Myocyte (in vitro differentiated cells): Measurements from ENCODE around the gene ADI1. TPM values are rescaled to one million over a fixed set of nuclear protein-coding genes. Genes with fewer than 3 reads are reported as not detected.

Source experiments
- DNase-seq: peaks from one replicate; pipeline ENCODE4 v3.0.0-alpha.2; 2012; ENCODE audit warnings: low read depth
- polyA plus RNA-seq: library from polyadenylated mRNA; unstranded; fragments of >200 nt; gene quantifications from one replicate; pipeline ENCODE4 v1.2.1, GENCODE V29; 2012; ENCODE audit warnings: missing spikeins
- total RNA-seq: library from RNA; depleted of rRNA; stranded (reverse); fragments of >200 nt; gene quantifications from 2 replicates; pipeline ENCODE4 v1.2.3, GENCODE V29; 2014

The ADI1 gene, protein sequence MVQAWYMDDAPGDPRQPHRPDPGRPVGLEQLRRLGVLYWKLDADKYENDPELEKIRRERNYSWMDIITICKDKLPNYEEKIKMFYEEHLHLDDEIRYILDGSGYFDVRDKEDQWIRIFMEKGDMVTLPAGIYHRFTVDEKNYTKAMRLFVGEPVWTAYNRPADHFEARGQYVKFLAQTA
- 39.9 and 44.4 TPM in 2 replicates for total RNA-seq
- polyA plus RNA-seq: 34.3 TPM

DNA sequence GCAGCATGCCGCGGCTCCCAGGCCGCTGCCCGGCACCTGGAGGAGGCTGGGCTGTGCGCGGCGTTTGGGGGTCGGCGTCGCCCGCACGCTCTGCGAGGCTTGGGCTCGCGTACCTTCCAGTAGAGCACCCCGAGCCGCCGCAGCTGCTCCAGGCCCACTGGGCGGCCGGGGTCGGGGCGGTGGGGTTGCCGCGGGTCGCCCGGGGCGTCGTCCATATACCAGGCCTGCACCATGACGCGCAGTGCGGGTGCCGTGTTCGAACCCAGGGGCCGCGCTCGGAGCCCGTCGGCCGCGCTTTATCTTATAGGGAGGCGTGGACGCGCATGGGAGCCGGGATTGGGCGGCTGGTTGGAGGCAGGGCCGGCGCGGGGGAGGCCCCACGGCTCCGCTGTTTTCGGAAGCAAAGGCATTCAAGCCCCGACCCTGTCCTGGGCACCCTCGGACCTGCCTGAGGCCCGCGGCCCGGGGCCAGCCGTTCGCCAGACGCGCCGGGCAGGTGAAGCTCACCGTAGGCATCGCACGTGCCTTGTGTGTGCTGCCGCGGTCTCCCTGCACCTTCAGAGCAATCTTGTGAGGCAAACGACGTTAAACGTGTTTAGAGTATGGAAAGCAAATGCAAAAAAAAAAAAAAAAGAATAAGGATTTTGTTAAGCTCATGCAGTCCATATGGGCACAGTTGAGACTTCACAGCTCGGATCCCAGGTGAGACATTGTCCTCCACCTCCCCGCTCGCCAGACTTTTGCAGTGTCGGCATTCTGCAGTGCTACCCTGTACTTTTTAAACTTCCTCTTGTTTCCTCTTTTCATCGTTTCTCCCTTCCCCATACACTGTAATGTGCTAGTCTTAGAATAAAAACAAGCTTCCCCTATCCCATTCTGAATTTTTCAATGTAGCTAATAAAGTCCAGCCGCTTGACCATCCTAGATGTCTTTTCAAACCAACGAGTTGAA is at the start of gene ADI1:
Gene ADI1, minus strand, starts transcription at position 277 of the 951 bp plus-strand sequence. Its CDS starts 44 bp downstream, at position 233.
- peak; percentile 74 for DNase-seq

DNA sequence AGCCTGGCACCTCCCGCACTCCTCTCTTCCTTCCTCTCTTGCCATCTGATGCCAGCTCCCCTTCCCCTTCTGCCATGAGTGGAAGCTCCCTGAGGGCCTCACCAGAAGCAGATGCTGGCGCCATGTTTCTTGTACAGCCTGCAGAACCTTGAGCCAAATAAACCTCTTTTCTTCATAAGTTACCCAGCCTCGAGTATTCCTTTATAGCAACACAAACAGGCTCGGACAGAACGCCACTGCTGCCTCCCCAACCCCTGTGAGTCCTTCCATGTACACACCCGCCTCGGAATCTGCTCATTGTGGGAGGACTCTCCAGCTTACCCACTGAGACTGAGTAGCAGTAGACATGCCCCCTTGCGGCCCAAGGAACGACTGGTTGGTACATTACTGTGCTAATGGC is 47.5 kb upstream of the ADI1 start:
- no peak for DNase-seq

DNA sequence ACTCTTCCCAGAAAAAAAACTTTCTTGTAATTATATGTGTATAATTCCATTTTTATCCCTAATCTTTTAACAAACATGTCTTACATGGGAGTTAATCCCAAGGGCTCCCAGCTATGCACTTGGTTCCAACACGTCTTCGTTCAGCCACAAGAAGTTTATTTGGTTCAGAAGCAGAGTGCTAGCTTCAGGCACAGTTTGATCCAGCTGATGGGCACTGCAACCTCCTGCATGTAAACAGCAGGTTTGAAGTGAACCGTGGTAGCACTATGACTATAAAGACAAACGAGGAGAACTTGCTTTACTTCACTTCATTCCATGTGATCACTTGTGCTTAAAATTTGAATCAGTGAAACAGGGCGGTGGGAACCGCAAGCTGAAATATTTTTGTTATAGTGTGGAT is 45.8 kb upstream of the ADI1 start:
- no peak for DNase-seq

DNA sequence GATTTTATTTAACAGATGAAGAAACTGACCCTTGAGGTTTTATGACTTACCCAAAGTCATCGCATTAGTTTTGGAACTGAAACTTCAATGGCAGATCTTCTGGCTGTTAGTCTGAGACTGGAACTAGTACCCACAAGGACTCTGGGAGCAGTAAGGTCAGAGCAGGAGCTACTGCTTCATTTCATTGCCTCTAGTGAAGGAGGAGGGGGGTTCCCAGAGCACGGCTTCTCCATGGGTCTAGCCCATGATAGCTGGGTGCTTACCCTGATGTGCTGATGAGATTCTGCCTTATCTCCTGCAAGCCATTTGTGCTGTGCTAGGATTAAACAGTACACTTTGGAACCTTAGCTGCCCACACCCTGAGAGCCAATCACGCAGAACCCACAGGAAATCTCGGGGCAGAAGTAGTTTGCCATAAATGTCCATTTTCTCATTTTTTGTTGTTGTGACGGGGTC is 44.2 kb upstream of the ADI1 start:
- DNase-seq: no peak

DNA sequence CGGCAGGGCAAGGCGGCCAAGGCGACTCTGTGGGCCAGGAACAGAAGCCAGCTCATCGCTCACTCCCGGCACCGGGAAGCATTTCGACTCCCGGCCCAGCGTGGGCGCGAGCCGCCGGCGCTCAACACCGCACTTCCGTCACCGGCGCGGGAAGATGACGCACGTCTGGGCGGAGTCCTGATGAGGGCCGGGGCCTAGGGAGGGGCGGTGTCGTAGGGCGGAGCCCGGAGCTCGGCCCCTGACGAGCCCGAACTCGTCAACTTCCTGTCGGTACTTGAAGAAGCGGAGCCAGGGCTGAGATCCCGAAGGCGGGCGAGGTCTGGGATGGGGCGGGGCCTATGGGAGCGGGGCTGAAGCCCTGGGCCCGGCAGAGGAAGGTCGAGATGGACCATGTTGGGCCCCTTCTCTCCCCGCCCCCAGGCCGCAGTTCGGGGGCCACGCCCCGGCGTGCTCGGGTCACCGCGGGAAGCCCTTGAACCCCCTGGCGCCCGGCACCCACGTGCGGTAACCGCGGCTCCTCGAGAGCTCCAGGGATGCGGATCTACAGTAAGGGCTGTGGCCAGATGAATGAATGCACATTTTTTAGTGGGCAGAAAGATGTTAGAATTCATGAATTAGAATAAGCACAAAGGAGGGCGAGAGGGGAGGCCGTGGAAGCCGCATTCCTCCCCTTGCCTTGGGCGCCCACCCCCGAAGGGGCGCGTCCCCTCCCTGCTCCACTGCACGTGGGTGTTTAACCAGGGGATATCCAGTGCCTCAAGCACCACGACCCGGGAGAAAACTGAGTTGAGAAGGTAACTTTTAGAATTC is 39.1 kb upstream of the ADI1 start, which contains the start of gene RNASEH1:
Gene RNASEH1, minus strand, starts transcription at position 129 of the 810 bp plus-strand sequence. Its CDS starts 73 bp downstream, at position 56.
- DNase-seq: peak; percentile 98

DNA sequence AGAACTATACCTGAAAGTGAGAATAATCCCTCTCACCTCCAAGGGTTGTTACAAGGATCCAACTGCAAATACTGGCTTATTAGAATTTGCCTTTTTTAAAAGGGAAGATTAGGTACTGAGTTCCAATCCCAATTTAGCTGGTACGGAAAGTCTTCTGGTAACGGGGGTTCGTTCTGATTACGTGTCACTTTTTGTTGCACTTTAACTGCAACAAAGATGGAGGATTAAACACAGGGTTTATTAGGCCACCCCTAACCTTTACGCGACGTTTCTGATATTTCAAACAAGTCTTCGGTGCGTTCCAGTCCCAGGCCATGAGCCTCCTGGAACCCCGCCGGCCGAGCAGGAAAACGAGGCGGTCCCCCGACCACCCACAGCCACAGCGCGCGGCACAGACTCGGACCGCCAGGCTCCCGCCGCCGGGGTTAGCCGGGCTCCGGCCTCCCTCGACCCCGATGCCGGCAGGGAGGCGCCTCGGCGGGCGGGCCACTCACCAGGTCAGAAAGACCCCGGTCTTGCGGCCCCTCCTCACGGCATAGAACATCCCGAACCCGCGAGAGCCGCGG is 38.4 kb upstream of the ADI1 start:
- no peak for DNase-seq

DNA sequence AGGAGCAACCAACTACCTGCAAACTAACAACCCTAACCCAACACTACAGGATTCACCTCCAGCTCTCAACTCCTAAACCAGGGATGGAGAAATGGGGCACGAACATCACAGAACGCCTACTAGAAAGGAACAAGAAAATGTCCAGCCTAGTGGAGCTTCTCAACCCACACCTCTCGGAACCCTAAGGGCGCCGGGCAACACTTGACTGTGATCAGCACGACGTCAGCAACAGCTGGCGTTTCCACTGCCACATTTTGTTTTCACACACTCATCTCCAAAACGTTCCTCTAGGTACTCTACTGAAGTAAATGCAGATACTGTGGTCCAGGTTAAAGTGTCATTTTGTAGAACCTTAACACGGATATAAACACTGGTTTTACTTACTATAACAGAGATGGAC is 34.6 kb upstream of the ADI1 start:
- no peak for DNase-seq

DNA sequence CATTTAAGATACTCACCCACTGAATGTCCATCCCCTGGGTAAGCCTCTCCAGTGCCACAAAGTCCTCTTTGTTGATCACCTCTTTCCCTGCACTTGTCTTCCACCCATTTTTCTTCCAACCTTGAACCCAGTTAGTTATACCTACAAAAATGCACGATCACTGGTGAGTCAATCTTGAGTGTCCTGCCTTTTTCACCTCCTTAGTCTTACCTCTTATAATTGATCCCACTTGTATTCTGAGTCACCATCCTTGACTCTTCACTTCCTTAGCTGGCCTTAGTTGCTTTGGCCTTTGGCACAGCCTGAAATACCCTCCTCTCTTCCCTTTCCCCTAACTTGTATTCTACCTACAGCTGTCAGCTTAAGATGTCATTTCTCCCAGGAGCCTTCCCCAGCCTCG is 28.6 kb upstream of the ADI1 start:
- no peak for DNase-seq

DNA sequence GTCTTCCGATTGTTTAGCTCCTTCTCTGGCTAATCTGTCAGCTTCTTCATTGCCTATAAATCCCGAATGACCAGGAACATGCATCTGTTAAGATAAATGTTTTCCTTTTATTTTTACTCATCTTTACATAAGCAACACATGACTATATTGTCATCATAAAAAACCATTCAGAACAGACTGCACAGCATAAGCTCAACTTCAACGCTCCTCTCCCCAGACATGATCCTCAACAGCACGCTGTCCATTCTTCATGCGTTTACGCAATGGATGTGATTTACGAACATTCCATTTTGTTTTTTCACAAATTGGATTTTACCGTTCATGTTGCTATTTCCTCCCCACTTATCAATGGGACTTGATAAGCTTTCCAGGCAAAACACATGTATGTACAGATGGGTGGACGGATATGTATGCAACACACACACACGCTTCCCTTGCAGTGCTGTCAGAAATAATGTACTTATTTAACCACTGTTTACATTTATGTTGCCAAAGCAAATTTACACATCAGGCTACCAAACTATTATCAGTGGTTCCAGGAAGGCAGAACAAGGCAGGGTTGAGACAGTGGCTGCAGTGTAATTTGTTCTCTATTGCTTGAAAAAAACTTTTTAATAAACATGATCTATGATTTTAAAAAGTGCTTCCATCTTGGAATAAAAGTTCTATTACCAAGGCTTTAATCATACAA is 26.6 kb upstream of the ADI1 start:
- DNase-seq: no peak

DNA sequence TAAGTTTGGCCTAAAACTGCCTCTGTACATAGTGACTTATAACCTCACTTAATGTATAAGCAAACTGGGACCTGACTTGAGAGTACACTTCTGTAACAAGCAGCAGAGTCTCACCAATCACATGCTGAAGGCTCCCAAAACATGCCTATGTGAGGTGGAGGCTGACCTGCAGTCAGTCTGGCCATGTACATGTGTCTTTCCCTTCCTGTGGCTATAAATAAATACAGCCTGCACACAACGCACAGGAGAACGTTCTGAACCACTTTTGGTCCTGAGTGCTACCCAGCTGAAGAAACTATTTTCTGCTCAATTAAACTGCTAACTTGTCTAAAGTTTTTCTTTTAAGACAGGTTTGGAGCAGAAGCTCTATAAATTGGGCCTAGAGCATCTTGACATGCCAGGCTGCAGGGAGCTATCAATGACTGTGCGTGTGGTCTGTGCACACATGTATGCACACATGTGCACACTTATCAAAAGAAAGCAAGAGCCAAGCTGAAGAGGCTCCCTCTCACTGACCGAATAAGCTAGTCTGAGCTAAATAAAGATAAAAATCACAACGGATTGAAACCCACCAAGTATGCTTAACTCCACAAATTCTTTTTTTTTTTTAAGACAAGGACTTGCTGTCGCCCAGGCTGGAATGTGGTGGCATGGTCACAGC is 23.8 kb upstream of the ADI1 start:
- no peak for DNase-seq

DNA sequence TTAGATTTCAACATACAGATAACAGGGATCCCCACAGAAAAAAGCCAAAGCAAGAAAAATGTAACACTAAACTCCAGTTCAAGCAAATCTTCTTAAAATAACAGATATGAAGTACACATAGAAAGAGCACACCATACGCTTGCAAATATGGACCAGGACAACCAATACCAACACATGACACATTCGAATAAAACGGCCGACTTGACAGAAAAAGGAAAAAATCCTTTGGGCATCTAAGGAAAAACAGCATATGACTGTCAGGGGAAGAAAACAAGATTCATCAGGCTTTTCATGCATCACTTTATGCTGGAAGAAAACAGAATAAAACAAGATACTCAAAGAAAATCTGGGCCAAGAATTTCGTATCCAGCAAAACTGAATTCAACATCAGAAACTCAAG is 22.8 kb upstream of the ADI1 start:
- DNase-seq: no peak

DNA sequence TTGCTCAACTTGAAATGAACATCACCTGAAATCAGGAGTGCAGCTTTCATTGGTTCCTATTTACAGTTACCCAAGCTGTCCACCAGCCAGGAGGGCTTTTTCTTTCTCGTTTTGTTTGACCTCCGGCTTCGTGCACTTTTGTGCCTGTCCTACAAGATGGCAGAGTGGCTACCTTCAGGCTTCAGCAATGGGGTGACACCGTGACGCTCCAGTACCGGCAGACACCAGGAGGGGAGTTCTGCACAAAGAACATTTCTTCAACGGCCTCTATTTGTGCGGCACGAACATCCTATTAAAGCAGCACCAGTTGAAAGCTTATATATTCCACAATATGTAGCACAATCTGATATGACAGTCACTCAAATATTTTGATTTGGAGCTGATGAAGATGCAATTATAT is 20.5 kb upstream of the ADI1 start:
- no peak for DNase-seq

DNA sequence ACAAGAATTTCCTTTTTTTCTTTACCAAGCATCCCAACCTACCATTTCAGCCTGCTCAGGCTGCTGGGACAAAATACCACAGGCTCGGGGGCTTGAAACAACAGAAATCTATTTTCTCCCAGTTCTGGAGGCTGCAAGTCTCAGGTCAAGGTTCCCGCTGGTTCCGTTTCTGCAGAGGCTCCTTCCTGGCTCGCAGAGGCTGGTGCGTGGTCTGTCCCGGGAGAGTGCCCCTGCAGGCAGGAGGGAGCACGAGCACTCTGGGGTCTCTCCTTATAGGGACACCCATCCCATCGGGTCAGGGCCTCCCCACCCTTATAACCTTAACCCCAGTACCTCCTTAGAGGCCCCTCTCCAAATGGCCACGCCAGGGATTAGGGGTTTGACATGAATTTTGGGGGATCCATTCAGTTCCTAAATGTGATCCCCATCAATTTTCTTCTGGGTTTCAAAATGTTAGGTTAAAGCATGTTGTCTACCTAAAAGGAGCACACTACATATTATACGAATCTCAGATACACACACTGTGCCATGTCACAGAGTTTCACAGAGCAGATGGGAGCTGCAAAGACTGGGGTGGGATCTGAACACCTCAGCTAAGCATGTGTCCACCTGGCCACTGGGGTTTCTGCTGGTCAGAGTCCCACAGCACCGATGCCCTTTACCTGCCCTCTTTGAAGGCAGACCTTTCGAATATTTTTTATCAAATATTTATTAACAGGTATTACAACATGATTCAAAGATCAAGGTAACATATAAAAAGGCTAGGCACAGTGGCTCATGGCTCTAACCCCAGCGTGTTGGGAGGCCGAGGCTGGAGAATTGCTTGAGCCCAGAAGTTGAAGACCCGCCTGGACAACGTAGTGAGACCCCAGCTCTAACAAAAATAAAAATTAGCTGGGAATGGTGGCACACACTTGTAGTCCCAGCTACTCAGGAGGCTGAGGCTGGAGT is 17.6 kb upstream of the ADI1 start:
- DNase-seq: peak; percentile 68

DNA sequence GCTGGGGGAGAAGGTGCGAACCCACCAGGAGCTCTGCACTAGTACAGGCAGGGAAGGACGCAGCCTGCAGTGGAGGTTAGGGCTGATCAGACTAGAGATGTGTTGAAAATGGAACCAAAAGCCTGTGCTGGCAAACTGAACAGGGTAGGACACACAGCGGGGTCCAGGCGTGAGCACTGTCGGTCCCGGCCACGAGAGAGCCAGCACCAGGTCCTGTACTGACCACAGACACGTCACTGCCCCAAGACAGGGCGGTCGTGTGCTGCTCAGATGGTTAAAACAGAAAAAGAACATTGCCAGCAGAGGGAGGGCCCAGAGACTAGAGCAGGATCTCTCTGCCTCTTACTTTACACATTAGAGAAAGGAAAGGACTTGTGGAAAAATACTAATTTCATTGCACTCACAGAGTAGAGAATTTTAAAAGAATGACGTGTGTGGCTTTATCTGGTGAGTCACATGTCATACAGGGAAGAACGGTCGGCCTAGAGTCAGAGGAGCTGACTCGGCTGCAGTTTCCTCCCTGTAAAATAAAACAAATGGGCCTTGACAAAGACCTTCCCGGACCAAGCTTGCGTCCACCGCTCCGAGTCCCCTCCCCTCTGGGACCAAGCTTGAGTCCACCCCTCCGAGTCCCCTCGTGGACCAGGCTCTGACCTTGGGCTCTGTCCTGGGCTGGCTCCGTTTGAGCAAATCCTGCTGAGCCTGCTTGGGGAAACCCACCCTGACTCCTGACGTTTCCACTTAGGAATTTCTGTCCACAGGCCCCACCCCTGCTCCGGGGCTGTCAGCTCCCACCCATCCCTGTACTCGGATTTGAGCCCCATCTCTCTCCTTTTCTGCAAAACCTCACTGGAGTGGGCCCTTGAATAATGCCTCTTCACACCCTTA is 16.7 kb upstream of the ADI1 start:
- peak; percentile 86 for DNase-seq

DNA sequence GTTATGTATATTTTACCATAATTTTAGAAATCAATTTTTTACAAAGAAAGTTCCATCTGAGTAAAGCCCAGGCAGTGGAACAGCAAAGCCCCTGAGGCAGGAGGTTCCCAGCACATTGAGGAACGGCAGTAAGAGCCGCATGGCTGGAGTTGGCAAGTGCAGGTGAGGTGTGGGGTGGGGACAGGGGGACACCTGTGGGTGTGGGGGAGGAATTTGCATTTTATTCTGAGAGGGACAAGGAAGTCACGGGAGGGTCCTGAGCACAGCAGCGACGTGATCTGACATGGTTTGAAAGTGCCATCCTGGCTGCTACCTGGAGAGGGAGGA is 16.1 kb upstream of the ADI1 start:
- no peak for DNase-seq

DNA sequence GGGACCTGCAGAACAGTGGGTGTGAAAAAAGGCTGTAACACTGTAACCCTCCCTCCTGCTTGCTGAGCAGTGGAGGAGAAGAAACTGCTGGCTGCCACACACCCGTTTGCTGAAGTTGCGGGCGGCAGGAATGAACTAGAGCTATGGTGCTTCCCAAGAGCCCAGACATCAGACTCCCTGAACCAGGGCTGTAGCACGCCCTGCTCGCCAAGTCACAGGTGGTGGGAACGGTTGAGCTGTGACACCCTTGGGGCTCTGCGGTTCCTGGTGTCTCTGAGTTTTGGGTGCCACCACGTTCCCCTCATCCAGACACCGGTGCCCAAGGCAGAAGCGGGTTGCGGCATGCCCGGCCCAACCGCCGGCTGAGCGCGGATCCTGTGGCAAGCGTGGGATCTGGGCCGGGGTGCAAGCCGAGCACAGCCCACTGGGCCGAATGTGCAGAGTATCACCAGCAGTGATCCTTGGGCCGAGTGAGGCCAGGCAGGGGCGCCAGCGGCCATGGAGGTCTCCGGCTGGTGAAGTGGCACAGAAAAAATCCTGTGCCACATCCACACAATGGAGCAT is 15.0 kb upstream of the ADI1 start:
- no peak for DNase-seq

DNA sequence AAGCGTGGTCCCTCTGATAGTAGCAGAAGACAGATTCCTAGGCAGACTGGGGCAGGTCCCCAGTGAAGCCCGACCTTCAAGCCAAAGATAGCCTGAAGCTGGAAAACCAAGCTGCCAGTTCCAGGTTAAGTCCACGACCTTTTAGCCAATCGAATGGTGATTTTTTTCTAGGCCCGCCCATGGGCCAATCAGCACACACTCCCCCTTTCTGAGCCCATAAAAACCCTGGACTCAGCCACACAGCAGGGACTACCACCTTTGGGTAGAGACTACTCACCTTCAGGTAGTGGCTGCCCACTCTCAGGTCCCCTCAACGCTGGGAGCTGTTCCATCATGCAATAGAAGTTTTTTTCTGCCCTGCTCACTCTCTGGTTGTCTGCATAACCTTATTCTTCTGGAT is 14.5 kb upstream of the ADI1 start:
- no peak for DNase-seq

DNA sequence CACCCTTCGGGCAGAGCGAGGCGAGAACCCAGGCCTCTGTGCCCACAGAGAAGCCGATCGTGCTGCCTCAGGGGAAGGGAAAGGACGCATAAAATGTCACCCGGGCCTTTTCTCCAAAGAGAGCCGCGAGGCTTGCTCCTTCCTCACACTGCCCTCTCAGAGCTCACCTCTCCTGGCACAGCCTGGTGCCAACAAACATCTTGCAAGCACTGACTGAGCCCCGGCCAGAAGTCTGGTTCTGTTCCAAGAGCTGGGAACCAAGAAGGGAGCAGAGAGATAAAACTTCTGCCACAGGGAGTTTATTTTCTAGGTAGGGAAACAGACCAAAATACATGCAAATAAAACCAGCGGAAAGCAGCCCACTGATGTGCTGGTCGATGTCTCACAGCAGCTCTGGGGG is 13.6 kb upstream of the ADI1 start:
- DNase-seq: no peak
